ENCODE results near the gene SESN1.

SESN1 gene

DNA sequence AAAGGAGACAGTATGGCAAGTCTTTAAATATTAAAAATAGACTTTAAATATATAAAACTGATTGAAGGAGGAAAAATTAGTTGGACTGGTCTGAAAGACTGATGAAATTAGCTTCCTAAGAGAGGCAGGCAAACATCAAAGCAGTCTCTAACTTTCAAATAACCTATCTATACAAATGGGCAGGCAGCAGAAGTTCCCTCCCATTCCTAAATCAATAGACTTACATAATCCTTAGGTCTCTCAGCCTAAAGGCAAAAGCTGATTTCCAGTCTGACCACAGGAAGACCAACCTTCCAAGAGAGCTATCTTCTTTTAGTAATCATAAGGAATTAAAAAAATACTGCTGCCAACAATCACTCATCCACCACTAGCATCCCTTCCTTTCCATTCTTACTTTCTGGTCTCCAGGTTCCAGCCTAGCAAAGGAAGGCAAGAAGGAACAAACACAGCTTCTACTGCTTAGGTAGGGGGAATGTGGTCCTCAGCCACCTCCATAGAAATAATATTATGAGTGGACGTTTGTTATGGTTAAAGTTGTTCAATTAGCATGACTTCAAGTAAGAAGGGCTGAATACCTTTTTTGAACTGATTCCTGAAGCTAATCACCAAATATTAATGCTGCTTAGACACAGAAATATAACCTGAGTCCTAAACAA lies 44.1 kb downstream of the SESN1 start:
- TF ChIP-seq, protein P1, sequence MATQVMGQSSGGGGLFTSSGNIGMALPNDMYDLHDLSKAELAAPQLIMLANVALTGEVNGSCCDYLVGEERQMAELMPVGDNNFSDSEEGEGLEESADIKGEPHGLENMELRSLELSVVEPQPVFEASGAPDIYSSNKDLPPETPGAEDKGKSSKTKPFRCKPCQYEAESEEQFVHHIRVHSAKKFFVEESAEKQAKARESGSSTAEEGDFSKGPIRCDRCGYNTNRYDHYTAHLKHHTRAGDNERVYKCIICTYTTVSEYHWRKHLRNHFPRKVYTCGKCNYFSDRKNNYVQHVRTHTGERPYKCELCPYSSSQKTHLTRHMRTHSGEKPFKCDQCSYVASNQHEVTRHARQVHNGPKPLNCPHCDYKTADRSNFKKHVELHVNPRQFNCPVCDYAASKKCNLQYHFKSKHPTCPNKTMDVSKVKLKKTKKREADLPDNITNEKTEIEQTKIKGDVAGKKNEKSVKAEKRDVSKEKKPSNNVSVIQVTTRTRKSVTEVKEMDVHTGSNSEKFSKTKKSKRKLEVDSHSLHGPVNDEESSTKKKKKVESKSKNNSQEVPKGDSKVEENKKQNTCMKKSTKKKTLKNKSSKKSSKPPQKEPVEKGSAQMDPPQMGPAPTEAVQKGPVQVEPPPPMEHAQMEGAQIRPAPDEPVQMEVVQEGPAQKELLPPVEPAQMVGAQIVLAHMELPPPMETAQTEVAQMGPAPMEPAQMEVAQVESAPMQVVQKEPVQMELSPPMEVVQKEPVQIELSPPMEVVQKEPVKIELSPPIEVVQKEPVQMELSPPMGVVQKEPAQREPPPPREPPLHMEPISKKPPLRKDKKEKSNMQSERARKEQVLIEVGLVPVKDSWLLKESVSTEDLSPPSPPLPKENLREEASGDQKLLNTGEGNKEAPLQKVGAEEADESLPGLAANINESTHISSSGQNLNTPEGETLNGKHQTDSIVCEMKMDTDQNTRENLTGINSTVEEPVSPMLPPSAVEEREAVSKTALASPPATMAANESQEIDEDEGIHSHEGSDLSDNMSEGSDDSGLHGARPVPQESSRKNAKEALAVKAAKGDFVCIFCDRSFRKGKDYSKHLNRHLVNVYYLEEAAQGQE (IDR thresholded peaks at IDR 0.05; ENCODE audit: insufficient replicate concordance, low read depth), result no peak
- TF ChIP-seq GABPA (IDR thresholded peaks at IDR 0.05; ENCODE audit: low read depth), result no peak
- TF ChIP-seq SPI1 (IDR thresholded peaks at IDR 0.05; ENCODE audit: borderline replicate concordance, low read depth), result no peak
- TF ChIP-seq POLR2AphosphoS5 (IDR thresholded peaks at IDR 0.05; ENCODE audit: low read depth), result no peak
- TF ChIP-seq CTCF (IDR thresholded peaks at IDR 0.05; ENCODE audit: insufficient read depth, low read length), result no peak
- H3K27me3 ChIP-seq (ENCODE audit: insufficient read depth, poor library complexity, severe bottlenecking), result no peaks in the 10 kb centered on the region
- no peak overlapping the region for H3K27ac ChIP-seq (replicated peaks)
- H3K4me3 ChIP-seq (replicated peaks; ENCODE audit: insufficient read depth, low read length), result no peak overlapping the region
- DNase-seq (ENCODE audit: low read depth in 1 of 2, low spot score in 1 of 2), result no peak

GRCh38 chr6:109050012-109050411 lies 44.6 kb downstream of the SESN1 start:
- no peak overlapping the region for H3K27ac ChIP-seq (replicated peaks)
- H3K4me3 ChIP-seq (replicated peaks; ENCODE audit: insufficient read depth, low read length), result no peak overlapping the region
- DNase-seq (ENCODE audit: low read depth in 1 of 2, low spot score in 1 of 2), result no peak
- TF ChIP-seq SPI1 (IDR thresholded peaks at IDR 0.05; ENCODE audit: borderline replicate concordance, low read depth) (no peak), GABPA (IDR thresholded peaks at IDR 0.05; ENCODE audit: low read depth) (no peak), POLR2AphosphoS5 (IDR thresholded peaks at IDR 0.05; ENCODE audit: low read depth) (no peak), CTCF (IDR thresholded peaks at IDR 0.05; ENCODE audit: insufficient read depth, low read length) (no peak)
- TF ChIP-seq, protein P1 (IDR thresholded peaks at IDR 0.05; ENCODE audit: insufficient replicate concordance, low read depth), result no peak
- H3K27me3 ChIP-seq (ENCODE audit: insufficient read depth, poor library complexity, severe bottlenecking), result no peaks in the 10 kb centered on the region

GRCh38 chr6:109048670-109049415 lies 45.8 kb downstream of the SESN1 start:
- H3K27me3 ChIP-seq (ENCODE audit: insufficient read depth, poor library complexity, severe bottlenecking), result no peaks in the 10 kb centered on the region
- H3K27ac ChIP-seq (replicated peaks), result no peak overlapping the region
- no peak for DNase-seq (ENCODE audit: low read depth in 1 of 2, low spot score in 1 of 2)
- no peak overlapping the region for H3K4me3 ChIP-seq (replicated peaks; ENCODE audit: insufficient read depth, low read length)
- TF ChIP-seq CTCF (IDR thresholded peaks at IDR 0.05; ENCODE audit: insufficient read depth, low read length) (no peak), SPI1 (IDR thresholded peaks at IDR 0.05; ENCODE audit: borderline replicate concordance, low read depth) (no peak), GABPA (IDR thresholded peaks at IDR 0.05; ENCODE audit: low read depth) (no peak), POLR2AphosphoS5 (IDR thresholded peaks at IDR 0.05; ENCODE audit: low read depth) (no peak)
- TF ChIP-seq, protein P1 (IDR thresholded peaks at IDR 0.05; ENCODE audit: insufficient replicate concordance, low read depth), result no peak

Data from HL-60 (cell line).